OCI-LY7 (cell line): Measurements from ENCODE around the gene BLM.
"Not testable (repeated sequence)": the region's sequence is repeated elsewhere in the genome, so short reads cannot be mapped to it uniquely, and the experiment has no call there.

Experiments
- EZH2phosphoT487 ChIP-seq: fragments of 200-600 bp; sonication (generic); IDR thresholded peaks from 2 replicates; pipeline ENCODE4 v1.6.1; 2018; ENCODE audit warnings: low read depth, borderline replicate concordance, mild to moderate bottlenecking, mixed run types, antibody characterized with exemption, low read length, moderate library complexity, mixed read lengths
- TF ChIP-seq, protein P1 (sequence below): fragments of 200-600 bp; sonication (generic); conservative IDR thresholded peaks from 2 replicates; pipeline ENCODE4 v1.5.1; 2014; ENCODE audit warnings: mild to moderate bottlenecking, antibody characterized with exemption, low read length, moderate library complexity, mixed read lengths

DNA sequence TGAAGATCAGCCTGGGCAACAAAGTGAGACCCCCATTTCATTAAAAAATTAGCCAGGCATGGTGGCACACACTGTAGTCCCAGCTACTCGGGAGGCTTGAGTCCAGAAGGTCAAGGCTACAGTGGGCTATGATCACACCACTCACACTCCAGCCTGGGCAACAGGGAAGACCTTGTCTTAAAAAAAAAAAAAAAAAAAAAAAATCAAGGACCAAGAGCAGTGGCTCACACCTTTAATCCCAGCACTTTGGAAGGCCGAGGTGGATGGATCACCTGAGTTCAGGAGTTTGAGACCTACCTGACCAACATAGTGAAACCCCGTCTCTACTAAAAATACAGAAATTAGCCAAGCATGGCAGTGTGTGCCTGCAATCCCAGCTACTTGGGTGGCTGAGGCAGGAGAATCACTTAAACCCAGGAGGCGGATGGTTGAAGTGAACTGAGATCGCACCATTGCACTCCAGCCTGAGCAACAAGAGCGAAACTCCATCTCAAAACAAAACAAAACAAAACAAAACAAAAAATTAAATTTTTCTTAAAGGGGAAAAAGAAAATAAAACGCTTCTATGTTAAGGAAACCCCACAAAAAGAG lies 49.3 kb upstream of the BLM start:
- TF ChIP-seq, protein P1, sequence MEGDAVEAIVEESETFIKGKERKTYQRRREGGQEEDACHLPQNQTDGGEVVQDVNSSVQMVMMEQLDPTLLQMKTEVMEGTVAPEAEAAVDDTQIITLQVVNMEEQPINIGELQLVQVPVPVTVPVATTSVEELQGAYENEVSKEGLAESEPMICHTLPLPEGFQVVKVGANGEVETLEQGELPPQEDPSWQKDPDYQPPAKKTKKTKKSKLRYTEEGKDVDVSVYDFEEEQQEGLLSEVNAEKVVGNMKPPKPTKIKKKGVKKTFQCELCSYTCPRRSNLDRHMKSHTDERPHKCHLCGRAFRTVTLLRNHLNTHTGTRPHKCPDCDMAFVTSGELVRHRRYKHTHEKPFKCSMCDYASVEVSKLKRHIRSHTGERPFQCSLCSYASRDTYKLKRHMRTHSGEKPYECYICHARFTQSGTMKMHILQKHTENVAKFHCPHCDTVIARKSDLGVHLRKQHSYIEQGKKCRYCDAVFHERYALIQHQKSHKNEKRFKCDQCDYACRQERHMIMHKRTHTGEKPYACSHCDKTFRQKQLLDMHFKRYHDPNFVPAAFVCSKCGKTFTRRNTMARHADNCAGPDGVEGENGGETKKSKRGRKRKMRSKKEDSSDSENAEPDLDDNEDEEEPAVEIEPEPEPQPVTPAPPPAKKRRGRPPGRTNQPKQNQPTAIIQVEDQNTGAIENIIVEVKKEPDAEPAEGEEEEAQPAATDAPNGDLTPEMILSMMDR: not testable (repeated sequence)
- not testable (repeated sequence) for TF ChIP-seq EZH2phosphoT487
